Activated CD4-positive, alpha-beta T cell treated with anti-CD3 and anti-CD28 coated beads, Interleukin-2, amount 50 U/mL, for 48 hours (primary cell): Measurements from ENCODE around the gene CDO1.

Experiments
- DNase-seq, 2 experiments: peaks; one replicate each; pipeline ENCODE4 v3.0.0-alpha.2; 2020

Gene CDO1

GRCh38 chr5:115785381-115786065 lies 30.9 kb downstream of the CDO1 start:
- DNase-seq = no peak

- DNase-seq = no peak
Measured at GRCh38 chr5:115778417-115778816, 38.0 kb downstream of the CDO1 start.

- no peak for DNase-seq
Measured at GRCh38 chr5:115776989-115777388, 39.5 kb downstream of the CDO1 start.

GRCh38 chr5:115775999-115776398 lies 40.5 kb downstream of the CDO1 start:
- DNase-seq = no peak

- no peak for DNase-seq
Measured at GRCh38 chr5:115774684-115775083, 41.8 kb downstream of the CDO1 start.

GRCh38 chr5:115772731-115773475 lies 43.6 kb downstream of the CDO1 start:
- DNase-seq = no peak

- peak; percentile 1 to 9 for DNase-seq
Measured at GRCh38 chr5:115770466-115770865, 46.0 kb downstream of the CDO1 start.

GRCh38 chr5:115767424-115767823 lies 49.0 kb downstream of the CDO1 start:
- DNase-seq = no peak

GRCh38 chr5:115766608-115767007 lies 49.9 kb downstream of the CDO1 start:
- DNase-seq = no peak

- peak in 1 of 2 experiments; percentile 4 for DNase-seq
Measured at GRCh38 chr5:115758356-115758755, 58.1 kb downstream of the CDO1 start.

GRCh38 chr5:115755675-115756074 lies 60.8 kb downstream of the CDO1 start:
- DNase-seq = no peak
